Nephron progenitor cell (in vitro differentiated cells): ENCODE data around the gene CEMIP.
A peak's percentile ranks its signal among the peaks of the same experiment; 100 is the strongest.

Source experiments
- DNase-seq: peaks from one replicate; pipeline ENCODE4 v3.0.0; 2021
- H3K27ac Mint-ChIP-seq: 2 replicates; pipeline ENCODE4 v1.8.0; 2021; ENCODE audit warnings: mild to moderate bottlenecking, moderate library complexity, mixed read lengths
- H3K27me3 Mint-ChIP-seq: 2 replicates; pipeline ENCODE4 v1.8.0; 2021; ENCODE audit warnings: mild to moderate bottlenecking, low read depth, mixed read lengths; ENCODE audit not compliant: poor library complexity
- H3K36me3 Mint-ChIP-seq: 2 replicates; pipeline ENCODE4 v1.8.0; 2021; ENCODE audit warnings: low read depth, mixed read lengths
- H3K4me1 Mint-ChIP-seq: 2 replicates; pipeline ENCODE4 v1.8.0; 2021; ENCODE audit warnings: mixed read lengths
- H3K4me3 Mint-ChIP-seq: 2 replicates; pipeline ENCODE4 v1.8.0; 2021; ENCODE audit warnings: mild to moderate bottlenecking, moderate library complexity, mixed read lengths
- H3K9me3 Mint-ChIP-seq: 2 replicates; pipeline ENCODE4 v1.8.0; 2021; ENCODE audit warnings: mild to moderate bottlenecking, moderate library complexity, mixed read lengths
- CTCF ChIP-seq: fragments of 200-600 bp; sonication (generic); IDR thresholded peaks from 2 replicates; pipeline ENCODE4 v1.5.0; 2021; ENCODE audit warnings: antibody characterized with exemption

The CEMIP gene

GRCh38 chr15:80778964-80779657 lies at the start of gene CEMIP:
CEMIP (plus strand) TSS chr15:80779370; CDS start chr15:80873880, 94,510 bp downstream.
- Mint-ChIP-seq H3K4me1 (peaks cover 53% of the 10 kb centered on the region), H3K27ac (peak within 1 kb of the TSS; percentile 61), H3K27me3 (peaks cover 53% of the 10 kb centered on the region)

GRCh38 chr15:80730387-80730786 lies 48.8 kb upstream of the CEMIP start:
- Mint-ChIP-seq H3K27ac (no peak overlapping the region), H3K36me3 (peaks cover 19% of the 10 kb centered on the region), H3K27me3 (no peaks in the 10 kb centered on the region), H3K4me3 (no peak overlapping the region), H3K9me3 (peaks cover 14% of the 10 kb centered on the region), H3K4me1 (peaks cover 57% of the 10 kb centered on the region)
- TF ChIP-seq CTCF = no peak
- DNase-seq = no peak

More at GRCh38 chr15:80778964-80779657, at the start of gene CEMIP:
- peak; percentile 61 for TF ChIP-seq CTCF
- Mint-ChIP-seq H3K36me3 (no peaks in the 10 kb centered on the region), H3K4me3 (peak within 1 kb of the TSS; percentile 84), H3K9me3 (no peaks in the 10 kb centered on the region)
- peak; percentile 89 for DNase-seq

GRCh38 chr15:80730926-80731325 lies 48.2 kb upstream of the CEMIP start:
- Mint-ChIP-seq H3K27ac (no peak overlapping the region), H3K4me1 (peaks cover 63% of the 10 kb centered on the region), H3K4me3 (no peak overlapping the region), H3K36me3 (peaks cover 15% of the 10 kb centered on the region), H3K27me3 (no peaks in the 10 kb centered on the region), H3K9me3 (peaks cover 11% of the 10 kb centered on the region)
- DNase-seq = no peak
- TF ChIP-seq CTCF = no peak

- Mint-ChIP-seq H3K9me3 (no peaks in the 10 kb centered on the region), H3K27ac (peak overlapping the region; percentile 14), H3K4me1 (peaks cover 69% of the 10 kb centered on the region), H3K36me3 (peaks cover 2% of the 10 kb centered on the region), H3K4me3 (no peak overlapping the region), H3K27me3 (no peaks in the 10 kb centered on the region)
- TF ChIP-seq CTCF = no peak
- DNase-seq = no peak
Observed at GRCh38 chr15:80732167-80732566, 47.0 kb upstream of the CEMIP start.

- peaks cover 6% of the 10 kb centered on the region for H3K36me3 Mint-ChIP-seq
Observed at GRCh38 chr15:80732818-80733217, 46.4 kb upstream of the CEMIP start.

More at GRCh38 chr15:80732818-80733217, 46.4 kb upstream of the CEMIP start:
- Mint-ChIP-seq H3K27ac (no peak overlapping the region), H3K4me1 (peaks cover 70% of the 10 kb centered on the region), H3K9me3 (peaks cover 6% of the 10 kb centered on the region), H3K4me3 (no peak overlapping the region), H3K27me3 (no peaks in the 10 kb centered on the region)
- TF ChIP-seq CTCF = no peak
- no peak for DNase-seq
